Neural cell (in vitro differentiated cells): ENCODE results near the gene ALX4. TPM values are rescaled to one million over a fixed set of nuclear protein-coding genes. Genes with fewer than 3 reads are reported as not detected.

Experiments used
- H2AFZ ChIP-seq: fragments of 200-600, 300-800 bp; sonication (generic), shearing (Covaris generic); 2 replicates; pipeline ENCODE4 v1.6.0; 2014; ENCODE audit warnings: low read depth, mild to moderate bottlenecking, antibody characterized with exemption, low read length, moderate library complexity
- H3F3A ChIP-seq: fragments of 200-600 bp; shearing (Covaris generic); 2 replicates; pipeline ENCODE4 v1.6.1; 2016; ENCODE audit warnings: mild to moderate bottlenecking, moderate library complexity, mixed read lengths, antibody characterized with exemption, low read length; ENCODE audit not compliant: insufficient read depth, poor library complexity, severe bottlenecking
- H3K27ac ChIP-seq: fragments of 200-600, 300-800 bp; sonication (generic), shearing (Covaris generic); 2 replicates; pipeline ENCODE4 v1.5.1; 2014; ENCODE audit warnings: mild to moderate bottlenecking, low read length, moderate library complexity
- H3K27me3 ChIP-seq: fragments of 300-800, 200-600 bp; sonication (generic), shearing (Covaris generic); 2 replicates; pipeline ENCODE4 v1.6.0; 2014; ENCODE audit warnings: mild to moderate bottlenecking, low read depth, low read length, moderate library complexity; ENCODE audit not compliant: insufficient read depth
- H3K36me3 ChIP-seq: fragments of 300-800, 200-600 bp; sonication (generic), shearing (Covaris generic); 2 replicates; pipeline ENCODE4 v1.5.1; 2014; ENCODE audit warnings: mild to moderate bottlenecking, antibody characterized with exemption, low read length, moderate library complexity; ENCODE audit not compliant: insufficient read depth
- H3K4me2 ChIP-seq: fragments of 300-800, 200-600 bp; sonication (generic), shearing (Covaris generic); 2 replicates; pipeline ENCODE4 v1.6.0; 2014; ENCODE audit warnings: mild to moderate bottlenecking, low read length
- H3K4me3 ChIP-seq: fragments of 300-800, 200-600 bp; sonication (generic), shearing (Covaris generic); 2 replicates; pipeline ENCODE4 v1.5.1; 2014; ENCODE audit warnings: mild to moderate bottlenecking, low read length, moderate library complexity
- H3K79me2 ChIP-seq: fragments of 200-600 bp; shearing (Covaris generic); replicated peaks from 2 replicates; pipeline ENCODE4 v1.6.0; 2014; ENCODE audit warnings: mild to moderate bottlenecking, low read length, moderate library complexity; ENCODE audit not compliant: insufficient read depth
- H3K9ac ChIP-seq: fragments of 300-800, 200-600 bp; sonication (generic), shearing (Covaris generic); 2 replicates; pipeline ENCODE4 v1.6.1; 2016; ENCODE audit warnings: mild to moderate bottlenecking, low read length, mixed read lengths
- H3K9me2 ChIP-seq: fragments of 200-600 bp; shearing (Covaris generic); 2 replicates; pipeline ENCODE4 v1.6.1; 2016; ENCODE audit warnings: mild to moderate bottlenecking, low read length, mixed read lengths; ENCODE audit not compliant: insufficient read depth
- H3K9me3 ChIP-seq: fragments of 200-600, 300-800 bp; sonication (generic), shearing (Covaris generic); 2 replicates; pipeline ENCODE4 v1.6.1; 2016; ENCODE audit warnings: mild to moderate bottlenecking, mixed run types, low read length, moderate library complexity, mixed read lengths
- H4K20me1 ChIP-seq: fragments of 200-600 bp; shearing (Covaris generic); 2 replicates; pipeline ENCODE4 v1.6.1; 2016; ENCODE audit warnings: mild to moderate bottlenecking, mixed run types; ENCODE audit not compliant: insufficient read depth
- EP300 ChIP-seq: fragments of 450-650 bp; conservative IDR thresholded peaks from 2 replicates; pipeline ENCODE4 v1.6.1; 2014; ENCODE audit warnings: antibody characterized with exemption, mild to moderate bottlenecking, moderate library complexity; ENCODE audit not compliant: poor library complexity, severe bottlenecking
- EZH2 ChIP-seq: fragments of 200-600, 300-800 bp; shearing (Covaris generic), sonication (generic); IDR thresholded peaks from 2 replicates; pipeline ENCODE4 v1.6.1; 2014; ENCODE audit warnings: antibody characterized with exemption, low read length, borderline replicate concordance, mild to moderate bottlenecking; ENCODE audit not compliant: insufficient read depth, poor library complexity, severe bottlenecking
- MXI1 ChIP-seq: fragments of 450-650 bp; conservative IDR thresholded peaks from 2 replicates; pipeline ENCODE4 v1.6.1; 2014; ENCODE audit warnings: antibody characterized with exemption, mild to moderate bottlenecking; ENCODE audit not compliant: poor library complexity, severe bottlenecking
- POLR2AphosphoS5 ChIP-seq: IDR thresholded peaks from 2 replicates; pipeline ENCODE4 v1.6.1; 2012
- RAD21 ChIP-seq: fragments of 450-650 bp; conservative IDR thresholded peaks from 2 replicates; pipeline ENCODE4 v1.6.1; 2014; ENCODE audit warnings: antibody characterized with exemption, mild to moderate bottlenecking, moderate library complexity
- SMC3 ChIP-seq: fragments of 450-650 bp; conservative IDR thresholded peaks from 2 replicates; pipeline ENCODE4 v1.6.1; 2014; ENCODE audit warnings: antibody characterized with exemption, mild to moderate bottlenecking, moderate library complexity; ENCODE audit not compliant: poor library complexity
- TAF1 ChIP-seq: IDR thresholded peaks from 2 replicates; pipeline ENCODE4 v1.6.1; 2012; ENCODE audit warnings: low read depth
- polyA plus RNA-seq: library from polyadenylated mRNA; depleted of rRNA; stranded (reverse); fragments of >200 nt; gene quantifications from 2 replicates; pipeline ENCODE4 v1.2.3, GENCODE V29; 2014
- TF ChIP-seq, protein P1 (sequence below): fragments of 450-650 bp; IDR thresholded peaks from 2 replicates; pipeline ENCODE4 v1.5.1; 2014; ENCODE audit warnings: antibody characterized with exemption, mild to moderate bottlenecking, moderate library complexity; ENCODE audit not compliant: poor library complexity, severe bottlenecking
- TF ChIP-seq, protein P2 (sequence below): IDR thresholded peaks from 2 replicates; pipeline ENCODE4 v1.6.1; 2012; ENCODE audit warnings: borderline replicate concordance

The ALX4 gene
- polyA plus RNA-seq, 1 donor from 2014 or later, result not detected

GRCh38 chr11:44348721-44349120, 38.8 kb upstream of the ALX4 start:
- TF ChIP-seq EP300 (no peak), RAD21 (no peak), POLR2AphosphoS5 (no peak), MXI1 (no peak)
- Histone ChIP-seq H3K27me3 (no peaks in the 10 kb centered on the region), H3K9me2 (no peaks in the 10 kb centered on the region), H3K9me3 (no peaks in the 10 kb centered on the region), H3K9ac (no peak overlapping the region), H4K20me1 (no peaks in the 10 kb centered on the region), H3K4me3 (no peak overlapping the region), H3K4me2 (no peak overlapping the region), H2AFZ (no peak overlapping the region), H3K36me3 (no peaks in the 10 kb centered on the region), H3K27ac (no peak overlapping the region), H3K79me2 (no peaks in the 10 kb centered on the region), H3F3A (no peaks in the 10 kb centered on the region)

GRCh38 chr11:44348114-44348513, 38.2 kb upstream of the ALX4 start:
- Histone ChIP-seq H3K4me2 (no peak overlapping the region), H3K27me3 (no peaks in the 10 kb centered on the region), H3F3A (no peaks in the 10 kb centered on the region), H2AFZ (no peak overlapping the region), H4K20me1 (no peaks in the 10 kb centered on the region), H3K27ac (no peak overlapping the region), H3K9me2 (no peaks in the 10 kb centered on the region), H3K4me3 (no peak overlapping the region), H3K79me2 (no peaks in the 10 kb centered on the region), H3K9me3 (no peaks in the 10 kb centered on the region), H3K36me3 (no peaks in the 10 kb centered on the region), H3K9ac (no peak overlapping the region)
- no peak for TF ChIP-seq EZH2
- TF ChIP-seq TAF1, result no peak
- TF ChIP-seq, protein P1, sequence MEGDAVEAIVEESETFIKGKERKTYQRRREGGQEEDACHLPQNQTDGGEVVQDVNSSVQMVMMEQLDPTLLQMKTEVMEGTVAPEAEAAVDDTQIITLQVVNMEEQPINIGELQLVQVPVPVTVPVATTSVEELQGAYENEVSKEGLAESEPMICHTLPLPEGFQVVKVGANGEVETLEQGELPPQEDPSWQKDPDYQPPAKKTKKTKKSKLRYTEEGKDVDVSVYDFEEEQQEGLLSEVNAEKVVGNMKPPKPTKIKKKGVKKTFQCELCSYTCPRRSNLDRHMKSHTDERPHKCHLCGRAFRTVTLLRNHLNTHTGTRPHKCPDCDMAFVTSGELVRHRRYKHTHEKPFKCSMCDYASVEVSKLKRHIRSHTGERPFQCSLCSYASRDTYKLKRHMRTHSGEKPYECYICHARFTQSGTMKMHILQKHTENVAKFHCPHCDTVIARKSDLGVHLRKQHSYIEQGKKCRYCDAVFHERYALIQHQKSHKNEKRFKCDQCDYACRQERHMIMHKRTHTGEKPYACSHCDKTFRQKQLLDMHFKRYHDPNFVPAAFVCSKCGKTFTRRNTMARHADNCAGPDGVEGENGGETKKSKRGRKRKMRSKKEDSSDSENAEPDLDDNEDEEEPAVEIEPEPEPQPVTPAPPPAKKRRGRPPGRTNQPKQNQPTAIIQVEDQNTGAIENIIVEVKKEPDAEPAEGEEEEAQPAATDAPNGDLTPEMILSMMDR, result no peak
- no peak for TF ChIP-seq MXI1
- no peak for TF ChIP-seq EP300
- no peak for TF ChIP-seq RAD21
- TF ChIP-seq, protein P2, sequence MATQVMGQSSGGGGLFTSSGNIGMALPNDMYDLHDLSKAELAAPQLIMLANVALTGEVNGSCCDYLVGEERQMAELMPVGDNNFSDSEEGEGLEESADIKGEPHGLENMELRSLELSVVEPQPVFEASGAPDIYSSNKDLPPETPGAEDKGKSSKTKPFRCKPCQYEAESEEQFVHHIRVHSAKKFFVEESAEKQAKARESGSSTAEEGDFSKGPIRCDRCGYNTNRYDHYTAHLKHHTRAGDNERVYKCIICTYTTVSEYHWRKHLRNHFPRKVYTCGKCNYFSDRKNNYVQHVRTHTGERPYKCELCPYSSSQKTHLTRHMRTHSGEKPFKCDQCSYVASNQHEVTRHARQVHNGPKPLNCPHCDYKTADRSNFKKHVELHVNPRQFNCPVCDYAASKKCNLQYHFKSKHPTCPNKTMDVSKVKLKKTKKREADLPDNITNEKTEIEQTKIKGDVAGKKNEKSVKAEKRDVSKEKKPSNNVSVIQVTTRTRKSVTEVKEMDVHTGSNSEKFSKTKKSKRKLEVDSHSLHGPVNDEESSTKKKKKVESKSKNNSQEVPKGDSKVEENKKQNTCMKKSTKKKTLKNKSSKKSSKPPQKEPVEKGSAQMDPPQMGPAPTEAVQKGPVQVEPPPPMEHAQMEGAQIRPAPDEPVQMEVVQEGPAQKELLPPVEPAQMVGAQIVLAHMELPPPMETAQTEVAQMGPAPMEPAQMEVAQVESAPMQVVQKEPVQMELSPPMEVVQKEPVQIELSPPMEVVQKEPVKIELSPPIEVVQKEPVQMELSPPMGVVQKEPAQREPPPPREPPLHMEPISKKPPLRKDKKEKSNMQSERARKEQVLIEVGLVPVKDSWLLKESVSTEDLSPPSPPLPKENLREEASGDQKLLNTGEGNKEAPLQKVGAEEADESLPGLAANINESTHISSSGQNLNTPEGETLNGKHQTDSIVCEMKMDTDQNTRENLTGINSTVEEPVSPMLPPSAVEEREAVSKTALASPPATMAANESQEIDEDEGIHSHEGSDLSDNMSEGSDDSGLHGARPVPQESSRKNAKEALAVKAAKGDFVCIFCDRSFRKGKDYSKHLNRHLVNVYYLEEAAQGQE, result no peak
- no peak for TF ChIP-seq SMC3
- no peak for TF ChIP-seq POLR2AphosphoS5

GRCh38 chr11:44347538-44347937, 37.6 kb upstream of the ALX4 start:
- H3K27ac ChIP-seq, result no peak overlapping the region
- no peaks in the 10 kb centered on the region for H3K79me2 ChIP-seq
- H3K9me2 ChIP-seq, result no peaks in the 10 kb centered on the region
- H3F3A ChIP-seq, result no peaks in the 10 kb centered on the region
- no peaks in the 10 kb centered on the region for H3K9me3 ChIP-seq
- no peak overlapping the region for H2AFZ ChIP-seq
- TF ChIP-seq EP300 (no peak), SMC3 (no peak), MXI1 (no peak), EZH2 (no peak), TAF1 (no peak), POLR2AphosphoS5 (no peak), RAD21 (no peak)
- TF ChIP-seq, protein P2, result no peak
- TF ChIP-seq, protein P1, result no peak
- H3K4me2 ChIP-seq, result no peak overlapping the region
- no peaks in the 10 kb centered on the region for H4K20me1 ChIP-seq
- H3K4me3 ChIP-seq, result no peak overlapping the region
- H3K27me3 ChIP-seq, result no peaks in the 10 kb centered on the region
- H3K36me3 ChIP-seq, result no peaks in the 10 kb centered on the region
- no peak overlapping the region for H3K9ac ChIP-seq
